WERI-Rb-1 (cell line): ENCODE measurements around the gene IMPA2.
"Not testable (repeated sequence)": the region's sequence is repeated elsewhere in the genome, so short reads cannot be mapped to it uniquely, and the experiment has no call there.

ENCODE experiments used
- DNase-seq: peaks from one replicate; pipeline ENCODE4 v3.0.0-alpha.2; 2020
- H3K27ac ChIP-seq: fragments of 250-450 bp; sonication (Bioruptor Pico); 2 replicates; pipeline ENCODE4 v1.5.1; 2020; ENCODE audit warnings: mild to moderate bottlenecking, moderate library complexity
- H3K27me3 ChIP-seq: fragments of 250-450 bp; sonication (Bioruptor Pico); 2 replicates; pipeline ENCODE4 v1.5.1; 2021; ENCODE audit warnings: mild to moderate bottlenecking, low read depth, moderate library complexity; ENCODE audit not compliant: insufficient read depth, severe bottlenecking
- H3K36me3 ChIP-seq: fragments of 250-450 bp; sonication (Bioruptor Pico); 2 replicates; pipeline ENCODE4 v1.5.1; 2020; ENCODE audit warnings: mild to moderate bottlenecking, moderate library complexity
- H3K4me3 ChIP-seq: 2 replicates; pipeline ENCODE4 v1.5.1; 2011; ENCODE audit warnings: low read depth, mild to moderate bottlenecking, control low read depth, low read length
- H3K9me3 ChIP-seq: fragments of 250-450 bp; sonication (Bioruptor Pico); 2 replicates; pipeline ENCODE4 v1.5.1; 2021; ENCODE audit warnings: mild to moderate bottlenecking, moderate library complexity; ENCODE audit not compliant: severe bottlenecking
- CTCF ChIP-seq: IDR thresholded peaks from 2 replicates; pipeline ENCODE4 v1.5.1; 2011; ENCODE audit warnings: low read depth, mild to moderate bottlenecking, control low read depth, inconsistent platforms, low read length

Gene IMPA2

GRCh38 chr18:11951390-11951851, 29.9 kb upstream of the IMPA2 start:
- H3K27me3 ChIP-seq, result no peaks in the 10 kb centered on the region
- H3K36me3 ChIP-seq, result no peaks in the 10 kb centered on the region
- no peak overlapping the region for H3K4me3 ChIP-seq
- peak; percentile 26 for DNase-seq
- 0 out of 2 replicates have a peak, but pooled peaks have one; percentile 11 for TF ChIP-seq CTCF
- peaks cover under 1% of the 10 kb centered on the region for H3K9me3 ChIP-seq
- no peak overlapping the region for H3K27ac ChIP-seq

- Histone ChIP-seq H3K4me3 (no peak overlapping the region), H3K27me3 (no peaks in the 10 kb centered on the region), H3K36me3 (no peaks in the 10 kb centered on the region), H3K9me3 (peaks cover 15% of the 10 kb centered on the region), H3K27ac (no peak overlapping the region)
- TF ChIP-seq CTCF, result no peak
- no peak for DNase-seq
These were observed 28.2 kb upstream of the IMPA2 start for GRCh38 chr18:11953113-11953512.

- H3K36me3 ChIP-seq, result no peaks in the 10 kb centered on the region
- no peak for TF ChIP-seq CTCF
- H3K27ac ChIP-seq, result no peak overlapping the region
- DNase-seq, result no peak
- no peaks in the 10 kb centered on the region for H3K27me3 ChIP-seq
- H3K9me3 ChIP-seq, result peaks cover 22% of the 10 kb centered on the region
- no peak overlapping the region for H3K4me3 ChIP-seq
These were observed 25.9 kb upstream of the IMPA2 start for GRCh38 chr18:11955239-11956029.

- DNase-seq, result no peak
- TF ChIP-seq CTCF, result no peak
- H3K27me3 ChIP-seq, result no peaks in the 10 kb centered on the region
- H3K27ac ChIP-seq, result no peak overlapping the region
- H3K9me3 ChIP-seq, result peaks cover 22% of the 10 kb centered on the region
- H3K36me3 ChIP-seq, result no peaks in the 10 kb centered on the region
- no peak overlapping the region for H3K4me3 ChIP-seq
These were observed 24.7 kb upstream of the IMPA2 start for GRCh38 chr18:11956371-11957308.

GRCh38 chr18:11957636-11958035, 23.7 kb upstream of the IMPA2 start:
- peaks cover 22% of the 10 kb centered on the region for H3K9me3 ChIP-seq
- no peaks in the 10 kb centered on the region for H3K36me3 ChIP-seq
- TF ChIP-seq CTCF, result no peak
- no peak overlapping the region for H3K4me3 ChIP-seq
- no peak for DNase-seq
- H3K27ac ChIP-seq, result no peak overlapping the region
- H3K27me3 ChIP-seq, result no peaks in the 10 kb centered on the region

- DNase-seq, H3K36me3 ChIP-seq, H3K27ac ChIP-seq, H3K4me3 ChIP-seq, H3K27me3 ChIP-seq: not testable (repeated sequence)
- H3K9me3 ChIP-seq, result peaks cover 22% of the 10 kb centered on the region
These were observed 21.7 kb upstream of the IMPA2 start for GRCh38 chr18:11959651-11960050.
